H1 (cell line): ENCODE data around the gene CREB3. TPM values are rescaled to one million over a fixed set of nuclear protein-coding genes. Genes with fewer than 3 reads are reported as not detected.

ENCODE experiments used
- CTCF ChIA-PET: fragments of 300-600 bp; sonication (Branson Sonifier 250); formaldehyde crosslinking; loops from one replicate; lab custom pipeline; 2021; ENCODE audit not compliant: partially characterized antibody; lab: Charles Lee
- POLR2A ChIA-PET: fragments of 300-600 bp; sonication (Branson Sonifier 250); formaldehyde crosslinking; loops from one replicate; lab custom pipeline; 2021; ENCODE audit warnings: inconsistent platforms; ENCODE audit not compliant: partially characterized antibody; lab: Charles Lee
- DNase-seq, 2 experiments: peaks; one replicate each; pipeline versions ENCODE4 v3.0.0 to v3.0.0-alpha.2; 2010 to 2022; ENCODE audit warnings: low spot score in 2 of 2, low read depth in 1 of 2, mixed read lengths in 1 of 2
- FAIRE-seq: peaks from 2 replicates; lab custom pipeline; 2011; peaks lifted over from hg19 to GRCh38; lab: Jason Lieb, UNC
- H2AFZ ChIP-seq: 2 replicates; pipeline ENCODE4 v1.8.1; 2012; ENCODE audit warnings: low read length, inconsistent platforms
- H2AK5ac ChIP-seq: 2 replicates; pipeline ENCODE4 v1.6.1; 2013; ENCODE audit warnings: low read depth, low read length
- H2BK120ac ChIP-seq: replicated peaks from 2 replicates; pipeline ENCODE3; 2013; ENCODE audit warnings: low read depth, low read length, inconsistent platforms
- H2BK12ac ChIP-seq: 2 replicates; pipeline ENCODE4 v1.6.1; 2013; ENCODE audit warnings: low read depth, low read length
- H2BK15ac ChIP-seq: 2 replicates; pipeline ENCODE4 v1.6.1; 2013; ENCODE audit warnings: low read length
- H2BK20ac ChIP-seq: 2 replicates; pipeline ENCODE4 v1.6.1; 2013; ENCODE audit warnings: low read length
- H2BK5ac ChIP-seq: 2 replicates; pipeline ENCODE4 v1.6.1; 2013; ENCODE audit warnings: low read depth, low read length
- H3K14ac ChIP-seq: 2 replicates; pipeline ENCODE4 v1.6.1; 2013; ENCODE audit warnings: inconsistent platforms; ENCODE audit not compliant: insufficient read length
- H3K18ac ChIP-seq: 2 replicates; pipeline ENCODE4 v1.6.1; 2013; ENCODE audit warnings: low read length; ENCODE audit errors: extremely low read depth
- H3K23ac ChIP-seq: 2 replicates; pipeline ENCODE4 v1.6.1; 2013; ENCODE audit warnings: inconsistent platforms; ENCODE audit not compliant: insufficient read length
- H3K23me2 ChIP-seq: 2 replicates; pipeline ENCODE4 v1.6.1; 2013; ENCODE audit warnings: low read depth, low read length
- H3K27ac ChIP-seq: 2 replicates; pipeline ENCODE4 v1.6.1; 2011; ENCODE audit warnings: low read depth, low read length, inconsistent platforms
- H3K27me3 ChIP-seq, 4 experiments: replicated peaks in 1 of 4; 1 replicate in 1 of 4; 2 replicates in 3 of 4; pipeline versions ENCODE4 v1.6.1 to v1.8.1; 2011 to 2013; ENCODE audit warnings: low read length in 3 of 4, mild to moderate bottlenecking in 3 of 4, inconsistent platforms in 2 of 4, mixed read lengths in 2 of 4, moderate library complexity in 1 of 4; ENCODE audit not compliant: control insufficient read depth in 3 of 4, insufficient read depth in 3 of 4; ENCODE audit errors: extremely low read depth in 1 of 4
- H3K36me3 ChIP-seq, 4 experiments: 2 replicates each; pipeline versions ENCODE4 v1.6.1 to v1.8.1; 2011 to 2013; ENCODE audit warnings: mild to moderate bottlenecking in 4 of 4, low read length in 3 of 4, moderate library complexity in 2 of 4, control low read depth in 1 of 4, inconsistent platforms in 1 of 4; ENCODE audit not compliant: insufficient read depth in 4 of 4, control insufficient read depth in 2 of 4
- H3K4ac ChIP-seq: replicated peaks from 2 replicates; pipeline ENCODE3; 2013; ENCODE audit warnings: low read length, low read depth, mixed read lengths, inconsistent platforms; ENCODE audit not compliant: insufficient read length
- H3K4me1 ChIP-seq, 4 experiments: replicated peaks in 1 of 4; 1 replicate in 1 of 4; 2 replicates in 3 of 4; pipeline versions ENCODE4 v1.6.1 to v1.8.1; 2011 to 2013; ENCODE audit warnings: low read length in 3 of 4, inconsistent platforms in 2 of 4, mixed read lengths in 1 of 4; ENCODE audit not compliant: insufficient read depth in 4 of 4, control insufficient read depth in 3 of 4
- H3K4me2 ChIP-seq, 2 experiments: 2 replicates each; pipeline versions ENCODE4 v1.6.1 to v1.8.1; 2011 to 2013; ENCODE audit warnings: low read depth in 2 of 2, low read length in 2 of 2, control low read depth in 1 of 2, inconsistent platforms in 1 of 2, mild to moderate bottlenecking in 1 of 2; ENCODE audit not compliant: insufficient read depth in 1 of 2
- H3K4me3 ChIP-seq, 4 experiments: fragments of 200-600, 300-600 bp in 1 of 4; sonication (generic), shearing (Covaris generic), sonication (Bioruptor Twin) in 1 of 4; 2 replicates each; pipeline versions ENCODE4 v1.5.1 to v1.8.1; 2011 to 2016; ENCODE audit warnings: low read length in 4 of 4, low read depth in 3 of 4, control low read depth in 2 of 4, inconsistent platforms in 2 of 4, mild to moderate bottlenecking in 2 of 4, mixed read lengths in 1 of 4, moderate library complexity in 1 of 4; ENCODE audit not compliant: insufficient read depth in 2 of 4; ENCODE audit errors: extremely low read depth in 1 of 4
- H3K56ac ChIP-seq: replicated peaks from 2 replicates; pipeline ENCODE3; 2013; ENCODE audit warnings: low read depth, mild to moderate bottlenecking, mixed read lengths, low read length, inconsistent platforms; ENCODE audit not compliant: insufficient read length
- H3K79me1 ChIP-seq: 2 replicates; pipeline ENCODE4 v1.6.1; 2013; ENCODE audit warnings: low read depth, low read length, control low read depth
- H3K79me2 ChIP-seq, 2 experiments: 2 replicates each; pipeline versions ENCODE4 v1.6.1 to v1.8.1; 2012 to 2013; ENCODE audit warnings: low read length in 2 of 2, mild to moderate bottlenecking in 2 of 2, inconsistent platforms in 1 of 2; ENCODE audit not compliant: insufficient read depth in 2 of 2, control insufficient read depth in 1 of 2
- H3K9ac ChIP-seq, 4 experiments: replicated peaks in 1 of 4; 1 replicate in 1 of 4; 2 replicates in 3 of 4; pipeline versions ENCODE4 v1.6.1 to v1.8.1; 2011 to 2013; ENCODE audit warnings: low read depth in 3 of 4, low read length in 3 of 4, control low read depth in 2 of 4, mild to moderate bottlenecking in 2 of 4, moderate library complexity in 2 of 4, inconsistent platforms in 1 of 4; ENCODE audit errors: extremely low read depth in 1 of 4
- H3K9me3 ChIP-seq, 2 experiments: 2 replicates each; pipeline versions ENCODE4 v1.6.1 to v1.8.1; 2012 to 2013; ENCODE audit warnings: mild to moderate bottlenecking in 2 of 2, moderate library complexity in 2 of 2, control low read depth in 1 of 2, inconsistent platforms in 1 of 2, low read depth in 1 of 2, low read length in 1 of 2, mixed read lengths in 1 of 2; ENCODE audit not compliant: insufficient read depth in 2 of 2
- H4K20me1 ChIP-seq, 2 experiments: replicated peaks in 1 of 2; 2 replicates each; pipeline versions ENCODE3 to v1.8.1; 2011 to 2013; ENCODE audit warnings: inconsistent platforms in 2 of 2, low read length in 2 of 2, mild to moderate bottlenecking in 1 of 2; ENCODE audit not compliant: insufficient read depth in 2 of 2, control insufficient read depth in 1 of 2
- H4K5ac ChIP-seq: 2 replicates; pipeline ENCODE4 v1.6.1; 2013; ENCODE audit warnings: low read length, low read depth, mixed read lengths, inconsistent platforms; ENCODE audit not compliant: insufficient read length
- H4K8ac ChIP-seq: 2 replicates; pipeline ENCODE4 v1.8.0; 2013; ENCODE audit warnings: mild to moderate bottlenecking, moderate library complexity, low read length, inconsistent platforms; ENCODE audit not compliant: insufficient read depth; ENCODE audit errors: extremely low read depth
- H4K91ac ChIP-seq: replicated peaks from 2 replicates; pipeline ENCODE3; 2013; ENCODE audit warnings: low read length, mixed read lengths, inconsistent platforms; ENCODE audit not compliant: insufficient read length
- WGBS, 2 experiments: shearing (Covaris generic) in 1 of 2; methylation state at CpG; one replicate each; pipeline versions ENCODE4 v1.1.6 to v1.1.7; 2013 to 2015; ENCODE audit warnings: low lambda C conversion rate in 2 of 2, mixed read lengths in 2 of 2, inconsistent platforms in 1 of 2, low coverage in 1 of 2, missing lambda C conversion rate in 1 of 2; ENCODE audit not compliant: insufficient replicate concordance in 2 of 2, insufficient coverage in 1 of 2, insufficient read length in 1 of 2; ENCODE audit errors: extremely low coverage in 1 of 2, missing lambda C conversion rate in 1 of 2; 5-methylcytosine and 5-hydroxymethylcytosine counted together
- polyA plus RNA-seq, 7 experiments: library from polyadenylated mRNA; depleted of rRNA in 3 of 7; stranded (reverse) in 5 of 7; unstranded in 2 of 7; fragments of >200 nt in 5 of 7; fragments of 200-250 nt in 2 of 7; gene quantifications; 1 replicate in 5 of 7; 2 replicates in 1 of 7; 4 replicates in 1 of 7; pipeline versions ENCODE4 v1.2.1 to v1.2.3, GENCODE V29; 2011 to 2013; ENCODE audit warnings: missing spikeins in 2 of 7, mixed read lengths in 2 of 7
- total RNA-seq: library from RNA; stranded (reverse); fragmentation: NEBNext Ultra II Directional; extraction: Animal tissue kit (Norgen Biotek cat#: 25700); gene quantifications from 2 replicates; pipeline ENCODE4 v1.2.1, GENCODE V29; 2021

The CREB3 gene
- total and polyA plus RNA-seq, 2 of the 8 experiments (the other 6 are each of a cell fraction or from before 2014, with no cell fraction given), result 24.4 to 25.7 TPM

- no peak overlapping the region for H3K14ac ChIP-seq
- no peaks in the 10 kb centered on the region for H3K23me2 ChIP-seq
- 94% methylated on average over 10 of the region's 10 CpGs; no CpG with 5 or more reads in 1 of the 2 experiments for whole genome bisulfite sequencing, 2 experiments
- no peak overlapping the region for H2AFZ ChIP-seq
- CTCF ChIA-PET, result interaction anchor here (1.0 to 13.1 kb wide), 9 partner anchors 13 to 129 kb away, joined by 3 to 199 read pairs (median 4); partner anchors contain the start of genes ARHGEF39 and TPM2
- peaks cover 0 to 8% of the 10 kb centered on the region in 2 experiments for H4K20me1 ChIP-seq
- no peak overlapping the region for H2BK20ac ChIP-seq
- POLR2A ChIA-PET, result interaction anchor here (0.7 to 4.1 kb wide), 4 partner anchors 8 to 20 kb away, joined by 3 to 19 read pairs (median 3); no protein-coding TSS in a partner anchor
- no peak overlapping the region for H2AK5ac ChIP-seq
- H2BK5ac ChIP-seq, result no peak overlapping the region
- H3K4me2 ChIP-seq, result no peak overlapping the region
- H3K79me2 ChIP-seq, result no peaks in the 10 kb centered on the region
- H2BK12ac ChIP-seq, result no peak overlapping the region
- no peak overlapping the region; the same call in 1 of the 2 replicates for H4K8ac ChIP-seq
- H2BK120ac ChIP-seq, result no peak overlapping the region
- H3K79me1 ChIP-seq, result no peaks in the 10 kb centered on the region
- H3K36me3 ChIP-seq, result peaks cover 35 to 87% (median 74%) of the 10 kb centered on the region in 4 experiments
- no peaks in the 10 kb centered on the region for H3K9me3 ChIP-seq
- no peak for FAIRE-seq
- no peak overlapping the region for H3K4ac ChIP-seq
- no peak overlapping the region for H4K5ac ChIP-seq
- no peak overlapping the region for H3K4me3 ChIP-seq
- no peak overlapping the region for H4K91ac ChIP-seq
- H3K56ac ChIP-seq, result no peak overlapping the region
- no peak overlapping the region for H3K18ac ChIP-seq
- no peak overlapping the region for H3K9ac ChIP-seq
- no peak overlapping the region for H2BK15ac ChIP-seq
- no peaks in the 10 kb centered on the region for H3K27me3 ChIP-seq
- no peak overlapping the region for H3K23ac ChIP-seq
- H3K4me1 ChIP-seq, result no peaks in the 10 kb centered on the region
- no peak for DNase-seq
- H3K27ac ChIP-seq, result no peak overlapping the region
These were observed 25.5 kb upstream of the CREB3 start for GRCh38 chr9:35706951-35707350.
